Left forelimb (tissue), 1 donor: Measurements from ENCODE around the gene FNBP1.

ENCODE experiments used
- DNase-seq: peaks from one replicate; pipeline ENCODE4 v3.0.0-alpha.2; 2018; ENCODE audit warnings: low spot score

The FNBP1 gene

GRCh38 chr9:129875181-129875611 lies 167.8 kb downstream of the FNBP1 start:
- DNase-seq, result no peak

- DNase-seq, result no peak
Measured at GRCh38 chr9:129874261-129875101, 168.5 kb downstream of the FNBP1 start.

GRCh38 chr9:129873563-129874190 lies 169.3 kb downstream of the FNBP1 start:
- DNase-seq, result no peak

GRCh38 chr9:129871046-129871445 lies 171.9 kb downstream of the FNBP1 start:
- DNase-seq, result no peak

GRCh38 chr9:129869585-129870501 lies 173.1 kb downstream of the FNBP1 start:
- no peak for DNase-seq

DNA sequence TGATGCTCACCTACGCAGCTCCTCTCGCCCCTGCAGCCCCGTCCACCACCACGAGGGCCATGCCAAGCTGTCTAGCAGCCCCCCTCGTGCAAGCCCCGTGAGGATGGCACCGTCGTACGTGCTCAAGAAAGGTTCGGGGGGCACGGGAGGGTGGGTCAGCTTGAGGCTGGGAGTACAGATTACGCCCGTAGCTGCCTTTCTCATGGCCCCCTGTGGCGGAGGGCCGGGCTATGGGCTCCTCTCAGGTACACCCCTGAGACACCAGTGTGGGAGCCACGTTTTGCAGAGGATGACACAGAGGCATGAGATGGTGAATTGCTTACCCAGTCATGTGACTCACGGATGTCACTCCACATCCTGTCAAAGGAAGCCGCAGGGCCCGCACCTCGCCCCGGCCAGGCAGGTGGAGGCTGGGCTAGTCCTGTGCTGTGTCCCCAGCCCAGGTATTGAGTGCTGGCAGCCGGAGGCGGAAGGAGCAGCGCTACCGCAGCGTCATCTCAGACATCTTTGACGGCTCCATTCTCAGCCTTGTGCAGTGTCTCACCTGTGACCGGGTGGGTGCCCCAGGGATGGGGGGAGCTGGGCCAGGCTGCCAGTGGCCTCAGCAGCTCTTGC lies 174.0 kb downstream of the FNBP1 start:
- no peak for DNase-seq

GRCh38 chr9:129868023-129868871 lies 174.7 kb downstream of the FNBP1 start:
- no peak for DNase-seq

DNA sequence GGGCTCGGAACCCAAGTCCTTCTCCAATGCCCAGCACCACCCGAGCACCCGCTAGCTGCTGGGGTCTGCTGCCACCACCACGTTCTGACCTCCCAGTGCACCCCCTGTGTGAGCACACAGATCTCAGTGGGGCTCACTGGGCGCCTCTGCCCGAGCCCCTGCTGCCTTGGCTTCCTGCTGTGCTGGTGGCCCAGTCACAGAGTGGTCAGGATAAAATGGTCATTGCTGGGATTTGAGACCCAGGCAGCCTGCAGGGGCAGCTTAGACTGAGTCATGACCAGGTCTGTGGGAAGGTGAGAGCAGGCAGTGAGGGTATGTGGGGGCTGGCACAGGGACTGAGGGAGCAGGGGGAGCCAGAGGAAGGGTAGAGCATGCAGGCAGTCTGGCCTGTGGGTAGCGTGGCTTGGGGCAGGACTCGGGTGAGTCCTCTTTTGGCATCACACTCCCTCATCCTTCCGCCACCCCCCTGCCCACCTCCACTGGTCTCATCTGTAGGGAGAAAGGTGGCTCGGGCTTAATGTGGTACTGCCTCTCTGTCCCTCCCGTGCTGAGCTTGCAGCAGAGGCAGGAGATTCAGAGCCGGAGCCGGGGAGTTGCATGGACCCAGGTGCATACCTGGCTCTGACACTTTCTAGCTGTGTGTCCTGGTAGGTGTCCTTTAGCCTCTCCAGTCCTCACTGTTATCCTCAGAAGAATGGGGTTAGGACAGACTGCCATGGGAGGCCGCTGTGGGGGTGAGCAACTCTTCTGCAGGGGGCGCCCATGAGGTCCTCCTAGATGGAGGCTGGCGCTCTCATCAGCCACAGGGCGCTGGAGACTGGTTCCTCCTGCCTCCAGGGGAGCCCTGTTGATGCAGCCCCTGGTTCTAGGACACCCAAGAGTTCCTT lies 175.6 kb downstream of the FNBP1 start:
- DNase-seq, result no peak

DNA sequence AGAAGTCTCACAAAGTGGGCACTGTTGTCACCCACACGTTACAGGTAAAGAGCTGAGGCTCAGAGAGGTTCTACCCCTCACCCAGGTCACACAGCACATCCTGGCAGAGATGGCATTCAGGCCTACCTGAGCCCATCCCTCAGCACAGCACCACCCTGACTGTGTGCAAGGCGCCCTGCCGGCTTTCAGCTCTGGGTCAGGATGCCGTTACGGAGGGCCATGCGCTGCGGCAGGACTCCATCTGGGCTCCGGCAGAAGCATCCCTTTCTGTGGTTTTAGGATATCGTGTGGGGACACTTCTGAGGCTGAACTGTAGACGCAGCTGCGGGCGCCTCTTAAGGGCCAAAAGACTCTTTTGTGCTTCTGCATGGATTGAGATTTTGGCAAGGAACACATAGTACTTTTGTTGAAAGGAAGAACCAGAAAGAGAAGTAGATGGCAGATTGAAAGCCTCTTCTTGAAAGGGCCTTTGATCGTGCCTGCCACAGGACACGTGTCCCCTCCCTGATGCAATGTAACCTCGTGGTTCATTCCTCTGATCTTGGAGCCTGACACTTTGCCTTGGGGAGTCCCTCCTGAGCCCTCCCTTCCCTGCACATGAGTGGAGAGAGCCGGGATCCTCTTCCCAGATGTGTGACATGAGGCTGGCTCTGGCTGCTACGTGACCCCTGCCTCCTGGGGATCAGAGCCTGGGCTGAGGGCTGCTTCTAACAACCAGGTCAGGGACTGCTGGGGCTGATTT lies 176.4 kb downstream of the FNBP1 start:
- no peak for DNase-seq

DNA sequence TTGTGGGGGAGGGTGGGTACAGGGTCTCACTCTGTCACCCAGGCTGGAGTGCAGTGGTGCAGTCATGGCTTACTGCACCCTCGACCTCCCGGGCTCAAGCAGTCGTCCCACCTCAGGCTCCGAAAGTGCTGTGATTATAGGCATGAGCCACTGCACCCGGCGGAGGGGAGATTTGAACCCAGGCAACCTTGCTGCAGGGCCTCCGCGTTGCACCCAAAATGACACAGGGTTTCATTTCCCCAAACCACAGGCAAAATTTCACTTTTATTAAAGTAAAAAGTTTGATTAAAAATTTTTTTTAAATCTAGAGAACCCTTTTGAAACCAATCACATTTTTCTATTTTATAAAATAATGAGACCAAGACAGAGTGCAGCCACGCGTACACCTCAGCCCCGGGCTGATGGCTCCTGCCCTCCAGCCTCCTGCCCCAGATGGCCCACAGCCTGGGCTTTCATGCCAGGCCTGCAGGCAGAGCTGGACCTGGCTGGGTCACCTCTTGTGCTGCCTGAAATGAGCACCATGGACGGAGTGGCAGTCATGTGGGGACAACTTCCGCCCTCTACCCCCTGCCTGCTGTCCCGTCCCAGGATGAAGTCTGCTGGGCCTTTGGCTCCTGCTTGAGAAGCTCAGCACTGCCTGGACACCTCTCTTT lies 177.2 kb downstream of the FNBP1 start:
- DNase-seq, result no peak

- DNase-seq, result no peak
Measured at GRCh38 chr9:129864991-129865647, 177.9 kb downstream of the FNBP1 start.

- no peak for DNase-seq
Measured at GRCh38 chr9:129863059-129863690, 179.8 kb downstream of the FNBP1 start.

DNA sequence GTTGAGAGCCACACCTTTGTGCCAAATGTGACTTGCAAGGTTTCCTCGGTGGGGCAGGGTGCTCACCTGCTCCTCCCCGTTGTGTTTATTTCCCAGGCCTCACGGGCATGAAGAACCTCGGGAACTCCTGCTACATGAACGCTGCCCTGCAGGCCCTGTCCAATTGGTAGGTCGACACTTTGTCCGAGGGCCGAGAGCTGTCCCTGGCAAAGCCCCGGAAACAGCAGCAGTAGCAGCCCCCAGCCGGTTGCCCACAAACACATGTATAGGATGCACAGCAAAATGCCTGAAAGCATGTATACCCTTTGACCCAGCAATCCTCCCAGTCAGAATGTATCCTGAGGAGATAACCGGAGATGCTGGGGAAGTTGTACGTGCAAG lies 181.6 kb downstream of the FNBP1 start:
- DNase-seq, result no peak

DNA sequence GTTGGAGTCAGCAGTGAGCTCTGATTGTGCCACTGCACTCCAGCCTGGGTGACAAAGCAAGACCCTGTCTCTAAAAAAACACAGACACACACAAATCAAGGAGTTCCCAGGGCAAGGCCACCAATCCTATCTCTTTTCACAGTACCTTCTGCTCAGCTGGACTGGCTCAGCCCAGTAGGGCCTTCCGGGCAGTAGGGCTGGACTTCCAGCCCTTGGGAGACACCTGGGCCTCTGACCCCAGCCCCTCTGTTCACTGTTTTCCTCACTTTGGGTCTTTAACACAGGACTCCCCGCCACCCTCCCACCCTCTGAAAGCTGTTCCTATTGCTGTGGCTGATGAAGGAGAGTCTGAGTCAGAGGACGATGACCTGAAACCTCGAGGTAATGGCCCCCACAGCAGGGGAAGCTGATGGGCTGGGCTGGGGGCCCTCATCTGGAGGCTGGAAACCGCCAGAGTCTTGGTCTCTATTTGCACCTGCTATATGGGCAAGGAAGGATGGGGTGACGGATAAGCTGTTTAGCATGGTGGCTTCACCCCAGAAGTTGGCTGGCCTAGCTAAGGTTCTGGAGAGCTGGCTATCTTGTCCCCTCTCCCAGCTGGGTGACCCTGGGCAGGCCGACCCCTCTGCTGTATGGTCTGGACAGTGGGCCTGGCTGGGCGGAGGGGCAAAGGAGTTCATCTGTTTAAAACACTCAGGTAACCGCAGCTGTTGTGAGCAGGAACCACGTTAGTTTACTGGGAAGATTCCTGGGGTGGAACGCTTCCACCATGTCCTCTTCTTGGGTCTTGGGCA lies 182.1 kb downstream of the FNBP1 start:
- DNase-seq, result no peak

GRCh38 chr9:129858167-129858962 lies 184.6 kb downstream of the FNBP1 start:
- no peak for DNase-seq

GRCh38 chr9:129857207-129857606 lies 185.8 kb downstream of the FNBP1 start:
- no peak for DNase-seq
